ENCODE data around the gene TTF1.
"Not testable (repeated sequence)": the region's sequence is repeated elsewhere in the genome, so short reads cannot be mapped to it uniquely, and the experiment has no call there.

TTF1 gene

GRCh38 chr9:132408521-132408920 is 1.9 kb upstream of the TTF1 start:
- peaks cover 13% of the 10 kb centered on the region for H3K36me3 Mint-ChIP-seq (ENCODE audit: insufficient read depth)
- no peaks in the 10 kb centered on the region for H3K9me3 Mint-ChIP-seq
- peaks cover 30% of the 10 kb centered on the region for H3K27me3 Mint-ChIP-seq
- peaks cover 50% of the 10 kb centered on the region for H3K4me1 Mint-ChIP-seq
- ATAC-seq (replicated peaks; ENCODE audit: extremely low read depth, poor library complexity, severe bottlenecking), result no peak
- no peak overlapping the region for H3K4me3 Mint-ChIP-seq
- no peak for DNase-seq (ENCODE audit: low spot score in 2 of 2)
- no peak overlapping the region for H3K27ac Mint-ChIP-seq (ENCODE audit: low read depth)

GRCh38 chr9:132407196-132407595 is 556 bp upstream of the TTF1 start:
- DNase-seq (ENCODE audit: low spot score in 2 of 2) (no peak), ATAC-seq (replicated peaks; ENCODE audit: extremely low read depth, poor library complexity, severe bottlenecking) (no peak)
- peaks cover 55% of the 10 kb centered on the region for H3K4me1 Mint-ChIP-seq
- H3K27ac Mint-ChIP-seq (ENCODE audit: low read depth), result peak overlapping the region; percentile 89
- H3K27me3 Mint-ChIP-seq, result peaks cover 17% of the 10 kb centered on the region
- H3K4me3 Mint-ChIP-seq, result peak overlapping the region; percentile 94
- no peaks in the 10 kb centered on the region for H3K9me3 Mint-ChIP-seq
- peaks cover 21% of the 10 kb centered on the region for H3K36me3 Mint-ChIP-seq (ENCODE audit: insufficient read depth)

GRCh38 chr9:132404228-132404881 is 2.3 kb downstream of the TTF1 start:
- Mint-ChIP-seq H3K4me1 (peaks cover 49% of the 10 kb centered on the region), H3K4me3 (peak overlapping the region; percentile 94), H3K27ac (ENCODE audit: low read depth) (peak overlapping the region; percentile 89), H3K9me3 (no peaks in the 10 kb centered on the region), H3K36me3 (ENCODE audit: insufficient read depth) (peaks cover 45% of the 10 kb centered on the region), H3K27me3 (no peaks in the 10 kb centered on the region)
- peak; percentile 34 for ATAC-seq (replicated peaks; ENCODE audit: extremely low read depth, poor library complexity, severe bottlenecking)
- DNase-seq (ENCODE audit: low spot score in 2 of 2), result no peak

GRCh38 chr9:132401824-132402223 is 4.8 kb downstream of the TTF1 start:
- DNase-seq (ENCODE audit: low spot score in 2 of 2) (no peak), ATAC-seq (replicated peaks; ENCODE audit: extremely low read depth, poor library complexity, severe bottlenecking) (no peak)
- H3K4me3 Mint-ChIP-seq, result no peak overlapping the region
- H3K9me3 Mint-ChIP-seq, result no peaks in the 10 kb centered on the region
- H3K27ac Mint-ChIP-seq (ENCODE audit: low read depth), result no peak overlapping the region
- no peaks in the 10 kb centered on the region for H3K27me3 Mint-ChIP-seq
- peaks cover 45% of the 10 kb centered on the region for H3K4me1 Mint-ChIP-seq
- H3K36me3 Mint-ChIP-seq (ENCODE audit: insufficient read depth), result peaks cover 64% of the 10 kb centered on the region

GRCh38 chr9:132395560-132395959 is 11.1 kb downstream of the TTF1 start:
- peaks cover 74% of the 10 kb centered on the region for H3K36me3 Mint-ChIP-seq (ENCODE audit: insufficient read depth)

GRCh38 chr9:132391449-132391848 is 15.2 kb downstream of the TTF1 start:
- Mint-ChIP-seq H3K27ac (ENCODE audit: low read depth) (no peak overlapping the region), H3K27me3 (no peaks in the 10 kb centered on the region), H3K4me1 (no peaks in the 10 kb centered on the region), H3K36me3 (ENCODE audit: insufficient read depth) (peaks cover 78% of the 10 kb centered on the region), H3K4me3 (no peak overlapping the region), H3K9me3 (no peaks in the 10 kb centered on the region)
- DNase-seq (ENCODE audit: low spot score in 2 of 2) (no peak), ATAC-seq (replicated peaks; ENCODE audit: extremely low read depth, poor library complexity, severe bottlenecking) (no peak)

More at GRCh38 chr9:132395560-132395959, 11.1 kb downstream of the TTF1 start:
- Mint-ChIP-seq H3K4me1 (no peaks in the 10 kb centered on the region), H3K27ac (ENCODE audit: low read depth) (no peak overlapping the region), H3K4me3 (no peak overlapping the region), H3K9me3 (no peaks in the 10 kb centered on the region), H3K27me3 (no peaks in the 10 kb centered on the region)
- DNase-seq (ENCODE audit: low spot score in 2 of 2), result no peak
- ATAC-seq (replicated peaks; ENCODE audit: extremely low read depth, poor library complexity, severe bottlenecking), result no peak

- no peak for DNase-seq (ENCODE audit: low spot score in 2 of 2)
- H3K27me3 Mint-ChIP-seq, result no peaks in the 10 kb centered on the region
- H3K36me3 Mint-ChIP-seq (ENCODE audit: insufficient read depth), result peaks cover 77% of the 10 kb centered on the region
- no peak overlapping the region for H3K27ac Mint-ChIP-seq (ENCODE audit: low read depth)
- no peak overlapping the region for H3K4me3 Mint-ChIP-seq
- no peaks in the 10 kb centered on the region for H3K4me1 Mint-ChIP-seq
- H3K9me3 Mint-ChIP-seq, result no peaks in the 10 kb centered on the region
- no peak for ATAC-seq (replicated peaks; ENCODE audit: extremely low read depth, poor library complexity, severe bottlenecking)
Observed at GRCh38 chr9:132390966-132391365, 15.7 kb downstream of the TTF1 start.

- ATAC-seq (replicated peaks; ENCODE audit: extremely low read depth, poor library complexity, severe bottlenecking) (no peak), DNase-seq (ENCODE audit: low spot score in 2 of 2) (no peak)
- Mint-ChIP-seq H3K27me3 (no peaks in the 10 kb centered on the region), H3K9me3 (no peaks in the 10 kb centered on the region), H3K4me3 (no peak overlapping the region), H3K27ac (ENCODE audit: low read depth) (no peak overlapping the region), H3K36me3 (ENCODE audit: insufficient read depth) (peaks cover 72% of the 10 kb centered on the region), H3K4me1 (peaks cover under 1% of the 10 kb centered on the region)
Observed at GRCh38 chr9:132387133-132387532, 19.5 kb downstream of the TTF1 start.

- DNase-seq (ENCODE audit: low spot score in 2 of 2) (no peak), ATAC-seq (replicated peaks; ENCODE audit: extremely low read depth, poor library complexity, severe bottlenecking) (no peak)
- Mint-ChIP-seq H3K4me1 (peaks cover 7% of the 10 kb centered on the region), H3K9me3 (no peaks in the 10 kb centered on the region), H3K36me3 (ENCODE audit: insufficient read depth) (peaks cover 57% of the 10 kb centered on the region), H3K27me3 (no peaks in the 10 kb centered on the region), H3K27ac (ENCODE audit: low read depth) (no peak overlapping the region), H3K4me3 (no peak overlapping the region)
Observed at GRCh38 chr9:132384376-132384775, 22.3 kb downstream of the TTF1 start.

GRCh38 chr9:132383462-132383883 is 23.2 kb downstream of the TTF1 start:
- Mint-ChIP-seq H3K4me3 (no peak overlapping the region), H3K36me3 (ENCODE audit: insufficient read depth) (peaks cover 50% of the 10 kb centered on the region), H3K27me3 (no peaks in the 10 kb centered on the region), H3K27ac (ENCODE audit: low read depth) (no peak overlapping the region), H3K9me3 (no peaks in the 10 kb centered on the region), H3K4me1 (peaks cover 7% of the 10 kb centered on the region)
- ATAC-seq (replicated peaks; ENCODE audit: extremely low read depth, poor library complexity, severe bottlenecking), result no peak
- no peak for DNase-seq (ENCODE audit: low spot score in 2 of 2)

DNA sequence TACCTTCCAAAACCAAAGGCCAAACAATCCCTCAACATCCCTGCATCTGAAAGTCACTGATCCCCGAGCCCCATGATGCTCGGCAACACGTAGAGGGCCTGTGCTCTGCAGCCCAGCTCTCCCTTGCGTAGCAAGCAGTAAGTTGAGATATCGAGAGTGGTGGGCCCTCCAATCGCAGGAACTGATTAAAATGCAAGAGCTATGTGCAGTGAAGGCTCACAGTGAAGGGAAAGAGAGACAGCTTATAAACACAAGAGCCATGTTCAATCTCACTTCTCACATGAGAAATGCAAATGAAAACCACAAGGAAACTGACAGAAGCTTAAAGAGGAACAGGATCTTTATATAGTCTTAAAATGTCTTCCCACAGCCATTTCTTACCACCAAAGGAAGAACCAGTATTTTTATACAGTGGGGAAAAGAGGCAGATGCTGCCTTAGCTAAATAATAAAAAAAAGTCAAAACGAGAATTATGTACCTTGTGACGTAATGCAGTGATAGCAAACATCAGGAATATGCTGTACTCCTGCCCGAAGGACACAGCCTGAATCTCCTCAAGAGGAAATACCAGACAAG is 24.6 kb downstream of the TTF1 start:
- Mint-ChIP-seq H3K27ac (ENCODE audit: low read depth) (peak overlapping the region; percentile 30), H3K27me3 (no peaks in the 10 kb centered on the region), H3K4me3 (no peak overlapping the region), H3K36me3 (ENCODE audit: insufficient read depth) (peaks cover 37% of the 10 kb centered on the region), H3K9me3 (no peaks in the 10 kb centered on the region), H3K4me1 (peaks cover 7% of the 10 kb centered on the region)
- DNase-seq (ENCODE audit: low spot score in 2 of 2), result no peak
- ATAC-seq (replicated peaks; ENCODE audit: extremely low read depth, poor library complexity, severe bottlenecking), result no peak

GRCh38 chr9:132378416-132378815 is 28.2 kb downstream of the TTF1 start:
- H3K36me3 Mint-ChIP-seq (ENCODE audit: insufficient read depth), result peaks cover 28% of the 10 kb centered on the region
- not testable (repeated sequence) for H3K27me3 Mint-ChIP-seq; ATAC-seq (replicated peaks; ENCODE audit: extremely low read depth, poor library complexity, severe bottlenecking); DNase-seq (ENCODE audit: low spot score in 2 of 2); H3K4me3 Mint-ChIP-seq; H3K27ac Mint-ChIP-seq (ENCODE audit: low read depth); H3K4me1 Mint-ChIP-seq; H3K9me3 Mint-ChIP-seq

DNA sequence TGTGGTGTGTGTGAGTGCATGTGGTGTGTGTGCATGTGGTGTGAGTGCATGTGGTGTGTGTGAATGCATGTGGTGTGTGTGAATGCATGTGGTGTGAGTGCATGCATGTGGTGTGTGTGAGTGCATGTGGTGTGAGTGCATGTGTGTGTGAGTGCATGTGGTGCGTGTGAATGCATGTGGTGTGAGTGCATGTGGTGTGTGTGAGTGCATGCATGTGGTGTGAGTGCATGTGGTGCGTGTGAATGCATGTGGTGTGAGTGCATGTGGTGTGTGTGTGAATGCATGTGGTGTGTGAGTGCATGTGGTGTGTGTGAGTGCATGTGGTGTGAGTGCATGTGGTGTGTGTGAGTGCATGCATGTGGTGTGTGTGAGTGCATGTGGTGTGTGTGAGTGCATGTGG is 28.9 kb downstream of the TTF1 start:
- not testable (repeated sequence) for H3K27ac Mint-ChIP-seq (ENCODE audit: low read depth); DNase-seq (ENCODE audit: low spot score in 2 of 2); ATAC-seq (replicated peaks; ENCODE audit: extremely low read depth, poor library complexity, severe bottlenecking); H3K27me3 Mint-ChIP-seq; H3K4me1 Mint-ChIP-seq; H3K4me3 Mint-ChIP-seq; H3K9me3 Mint-ChIP-seq
- peaks cover 23% of the 10 kb centered on the region for H3K36me3 Mint-ChIP-seq (ENCODE audit: insufficient read depth)

Measured in central memory CD8-positive, alpha-beta T cell (primary cell).